ENCODE data around the gene F8.
"Not testable (repeated sequence)": the region's sequence is repeated elsewhere in the genome, so short reads cannot be mapped to it uniquely, and the experiment has no call there.

GRCh38 chrX:155006913-155007671 is 15.4 kb downstream of the F8 start:
- not testable (repeated sequence) for TF ChIP-seq POLR2A, CTCF, POLR2AphosphoS5 (IDR thresholded peaks at IDR 0.05)
